Trophoblast cell (in vitro differentiated cells and primary cell): ENCODE results near the gene GJA4.
"Not testable (repeated sequence)": the region's sequence is repeated elsewhere in the genome, so short reads cannot be mapped to it uniquely, and the experiment has no call there.

ENCODE experiments used
- DNase-seq, 2 donors: peaks; one replicate each; pipeline ENCODE4 v3.0.0-alpha.2; 2016
- H2AFZ ChIP-seq: 2 replicates; pipeline ENCODE4 v1.6.1; 2013; ENCODE audit warnings: low read length, moderate library complexity, mild to moderate bottlenecking; ENCODE audit not compliant: insufficient read depth, poor library complexity
- H2AK5ac ChIP-seq: 2 replicates; pipeline ENCODE4 v1.6.1; 2013; ENCODE audit warnings: mild to moderate bottlenecking, low read length
- H2BK120ac ChIP-seq: 2 replicates; pipeline ENCODE4 v1.6.1; 2013; ENCODE audit warnings: low read length, mild to moderate bottlenecking, moderate library complexity; ENCODE audit not compliant: insufficient read depth, poor library complexity
- H2BK12ac ChIP-seq: 2 replicates; pipeline ENCODE4 v1.6.1; 2013; ENCODE audit warnings: mild to moderate bottlenecking, low read length, moderate library complexity
- H2BK5ac ChIP-seq: 2 replicates; pipeline ENCODE4 v1.6.1; 2013; ENCODE audit warnings: low read length, low read depth, moderate library complexity, mild to moderate bottlenecking; ENCODE audit not compliant: poor library complexity
- H3K14ac ChIP-seq: 2 replicates; pipeline ENCODE4 v1.6.1; 2013; ENCODE audit warnings: mild to moderate bottlenecking, low read length
- H3K18ac ChIP-seq: 2 replicates; pipeline ENCODE4 v1.6.1; 2013; ENCODE audit warnings: mild to moderate bottlenecking, low read length
- H3K23ac ChIP-seq: 2 replicates; pipeline ENCODE4 v1.6.1; 2013; ENCODE audit warnings: low read length
- H3K27ac ChIP-seq: 2 replicates; pipeline ENCODE4 v1.5.1; 2013; ENCODE audit warnings: low read depth, mild to moderate bottlenecking, inconsistent platforms, low read length, moderate library complexity
- H3K27me3 ChIP-seq: 2 replicates; pipeline ENCODE4 v1.6.1; 2013; ENCODE audit warnings: inconsistent platforms, mild to moderate bottlenecking, low read length, moderate library complexity; ENCODE audit not compliant: insufficient read depth
- H3K36me3 ChIP-seq, 2 experiments: 1 replicate in 1 of 2; 2 replicates in 1 of 2; pipeline ENCODE4 v1.6.1; 2013; ENCODE audit warnings: low read length in 2 of 2, mild to moderate bottlenecking in 2 of 2, moderate library complexity in 1 of 2; ENCODE audit not compliant: insufficient read depth in 2 of 2, control insufficient read depth in 1 of 2
- H3K4ac ChIP-seq: 2 replicates; pipeline ENCODE4 v1.6.1; 2013; ENCODE audit warnings: low read depth, mild to moderate bottlenecking, low read length, moderate library complexity
- H3K4me1 ChIP-seq, 2 experiments: 1 replicate in 1 of 2; 2 replicates in 1 of 2; pipeline ENCODE4 v1.6.1; 2013; ENCODE audit warnings: low read length in 2 of 2, mild to moderate bottlenecking in 2 of 2, moderate library complexity in 1 of 2; ENCODE audit not compliant: insufficient read depth in 2 of 2, control insufficient read depth in 1 of 2
- H3K4me2 ChIP-seq: 2 replicates; pipeline ENCODE4 v1.6.1; 2013; ENCODE audit warnings: inconsistent platforms, mild to moderate bottlenecking, low read length, moderate library complexity
- H3K4me3 ChIP-seq: 2 replicates; pipeline ENCODE4 v1.5.1; 2013; ENCODE audit warnings: mild to moderate bottlenecking, low read depth, low read length, inconsistent platforms
- H3K79me1 ChIP-seq: one replicate; pipeline ENCODE4 v1.6.1; 2013; ENCODE audit warnings: low read length
- H3K79me2 ChIP-seq: 2 replicates; pipeline ENCODE4 v1.6.1; 2013; ENCODE audit warnings: low read length, mild to moderate bottlenecking; ENCODE audit not compliant: control insufficient read depth, insufficient read depth, poor library complexity
- H3K9ac ChIP-seq: 2 replicates; pipeline ENCODE4 v1.6.1; 2013; ENCODE audit warnings: mild to moderate bottlenecking, low read length
- H3K9me3 ChIP-seq: 2 replicates; pipeline ENCODE4 v1.6.1; 2013; ENCODE audit warnings: low read depth, mild to moderate bottlenecking, control low read depth, inconsistent platforms, low read length; ENCODE audit not compliant: insufficient read depth
- H4K12ac ChIP-seq: 2 replicates; pipeline ENCODE4 v1.6.1; 2013; ENCODE audit warnings: low read depth, mild to moderate bottlenecking, low read length, moderate library complexity
- H4K8ac ChIP-seq: 2 replicates; pipeline ENCODE4 v1.6.1; 2013; ENCODE audit warnings: low read depth, mild to moderate bottlenecking, low read length, moderate library complexity
- H4K91ac ChIP-seq: one replicate; pipeline ENCODE4 v1.6.1; 2013; ENCODE audit warnings: low read depth, mild to moderate bottlenecking, low read length, moderate library complexity
- WGBS: extraction: QIAGEN DNeasy Blood & Tissue Kit; methylation state at CpG from one replicate; pipeline ENCODE4 v1.1.7; 2013; ENCODE audit warnings: missing lambda C conversion rate; ENCODE audit not compliant: insufficient read length, insufficient coverage; ENCODE audit errors: extremely low coverage; 5-methylcytosine and 5-hydroxymethylcytosine counted together

The GJA4 gene

DNA sequence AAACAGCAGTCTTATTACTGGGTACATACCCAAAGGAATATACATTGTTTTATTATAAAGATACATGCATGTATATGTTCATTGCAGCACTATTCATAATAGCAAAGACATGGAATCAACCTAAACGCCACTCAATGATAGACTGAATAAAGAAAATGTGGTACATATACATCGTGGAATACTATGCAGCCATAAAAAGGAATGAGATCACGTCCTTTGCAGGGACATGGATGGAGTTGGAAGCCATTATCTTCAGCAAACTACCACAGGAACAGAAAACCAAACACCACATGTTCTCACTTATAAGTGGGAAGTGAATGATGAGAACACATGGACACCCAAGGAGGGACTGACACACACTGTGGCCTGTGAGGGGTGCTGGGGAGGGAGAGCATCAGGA is 18.0 kb downstream of the GJA4 start:
- not testable (repeated sequence) for H3K9me3 ChIP-seq, H4K12ac ChIP-seq, H3K27ac ChIP-seq, H3K79me2 ChIP-seq, H3K79me1 ChIP-seq, H4K91ac ChIP-seq, H3K4me2 ChIP-seq, H2AK5ac ChIP-seq, DNase-seq, H2AFZ ChIP-seq, H3K4me3 ChIP-seq, H3K23ac ChIP-seq, H2BK12ac ChIP-seq, H3K4ac ChIP-seq, H3K27me3 ChIP-seq, H4K8ac ChIP-seq, H3K36me3 ChIP-seq, H3K9ac ChIP-seq, H3K18ac ChIP-seq, H3K14ac ChIP-seq, H3K4me1 ChIP-seq, H2BK5ac ChIP-seq, H2BK120ac ChIP-seq
- WGBS, result no CpG with 5 or more reads among the region's 3 CpGs

DNA sequence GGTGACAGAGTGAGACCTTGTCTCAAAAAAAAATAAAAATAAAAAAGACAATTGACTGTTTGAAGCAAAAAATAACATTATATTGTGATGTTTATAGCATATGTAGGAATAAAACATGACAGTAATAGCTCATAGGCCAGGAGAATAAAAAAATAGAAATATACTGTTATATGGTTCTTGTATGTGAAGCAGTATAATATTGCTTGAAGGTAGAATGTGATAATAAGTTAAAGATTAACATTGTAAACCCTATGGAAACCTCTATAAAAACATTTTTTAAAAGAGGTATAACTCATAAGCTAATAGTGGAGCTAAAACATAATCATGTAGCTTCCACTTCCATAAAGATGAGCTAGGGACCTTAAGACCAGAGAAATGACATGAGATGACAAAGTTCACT is 23.5 kb downstream of the GJA4 start:
- H3K18ac ChIP-seq, result no peak overlapping the region
- H3K4me2 ChIP-seq, result no peak overlapping the region

DNA sequence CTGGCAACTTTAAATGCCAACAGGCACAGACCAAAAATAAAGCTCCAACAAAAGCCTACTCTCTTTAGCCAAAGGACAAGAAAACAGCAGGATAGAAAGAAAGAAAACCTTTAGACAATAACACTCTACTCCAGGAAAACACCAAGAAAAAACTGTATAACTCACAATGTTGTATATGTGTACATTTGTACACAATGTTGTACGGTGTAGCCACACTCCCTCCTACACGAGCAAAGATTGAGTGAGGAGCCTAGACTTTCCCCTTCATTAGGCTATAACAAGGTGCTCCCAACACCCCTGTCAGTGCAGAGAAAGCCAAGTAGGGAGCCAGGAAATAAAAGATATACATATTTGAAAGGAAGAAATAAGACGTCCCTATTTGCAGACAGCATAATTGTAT is 24.0 kb downstream of the GJA4 start:
- no peak for DNase-seq
- no peak overlapping the region for H3K23ac ChIP-seq

More for the DNA sequence above, 23.5 kb downstream of the GJA4 start:
- Histone ChIP-seq H3K27ac (no peak overlapping the region), H2BK120ac (no peak overlapping the region), H3K9ac (no peak overlapping the region), H2BK12ac (no peak overlapping the region), H3K14ac (no peak overlapping the region), H2BK5ac (no peak overlapping the region), H3K27me3 (no peaks in the 10 kb centered on the region), H2AK5ac (no peak overlapping the region), H3K9me3 (no peaks in the 10 kb centered on the region), H3K4me1 (no peaks in the 10 kb centered on the region), H3K79me2 (no peaks in the 10 kb centered on the region), H4K91ac (no peak overlapping the region), H3K36me3 (no peaks in the 10 kb centered on the region), H3K79me1 (no peaks in the 10 kb centered on the region), H3K4ac (no peak overlapping the region), H4K12ac (no peak overlapping the region), H3K23ac (no peak overlapping the region), H2AFZ (no peak overlapping the region), H3K4me3 (no peak overlapping the region), H4K8ac (no peak overlapping the region)
- no peak for DNase-seq

DNA sequence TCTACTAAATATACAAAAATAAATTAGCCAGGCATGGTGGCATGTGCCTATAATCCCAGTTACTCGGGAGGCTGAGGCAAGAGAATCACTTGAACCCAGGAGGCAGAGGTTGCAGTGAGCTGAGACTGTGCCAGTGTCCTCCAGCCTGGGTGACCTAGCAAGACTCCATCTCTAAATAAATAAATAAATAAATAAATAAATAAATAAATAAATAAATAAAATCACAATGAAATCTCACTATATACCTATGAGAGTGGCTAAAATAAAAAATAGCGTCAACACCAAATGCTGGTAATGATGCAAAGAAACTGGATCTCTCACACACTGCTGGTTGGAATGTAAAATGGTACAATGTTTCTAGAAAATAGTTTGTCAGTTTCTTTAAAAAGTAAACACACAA is 26.1 kb downstream of the GJA4 start:
- H3K4me3 ChIP-seq, H3K4ac ChIP-seq, H2BK12ac ChIP-seq, H3K18ac ChIP-seq, H2BK5ac ChIP-seq, H3K79me2 ChIP-seq, H3K9ac ChIP-seq, H4K12ac ChIP-seq, H3K4me2 ChIP-seq, H2AFZ ChIP-seq, H2AK5ac ChIP-seq, H3K36me3 ChIP-seq, H3K23ac ChIP-seq, H3K4me1 ChIP-seq, H3K9me3 ChIP-seq, H4K91ac ChIP-seq, H4K8ac ChIP-seq, H2BK120ac ChIP-seq, DNase-seq, H3K27ac ChIP-seq, H3K79me1 ChIP-seq, H3K27me3 ChIP-seq, H3K14ac ChIP-seq: not testable (repeated sequence)
- WGBS, result no CpG with 5 or more reads among the region's 2 CpGs

More for the DNA sequence above, 24.0 kb downstream of the GJA4 start:
- Histone ChIP-seq H3K4me2 (no peak overlapping the region), H3K36me3 (no peaks in the 10 kb centered on the region), H4K12ac (no peak overlapping the region), H2BK5ac (no peak overlapping the region), H3K4me1 (no peaks in the 10 kb centered on the region), H3K4ac (no peak overlapping the region), H3K9ac (no peak overlapping the region), H2BK120ac (no peak overlapping the region), H3K9me3 (no peaks in the 10 kb centered on the region), H2AK5ac (no peak overlapping the region), H3K79me1 (no peaks in the 10 kb centered on the region), H3K79me2 (no peaks in the 10 kb centered on the region), H3K27ac (no peak overlapping the region), H4K91ac (no peak overlapping the region), H2BK12ac (no peak overlapping the region), H3K18ac (no peak overlapping the region), H3K4me3 (no peak overlapping the region), H3K14ac (no peak overlapping the region), H3K27me3 (no peaks in the 10 kb centered on the region), H2AFZ (no peak overlapping the region), H4K8ac (no peak overlapping the region)
- no CpG with 5 or more reads among the region's 3 CpGs for WGBS
